ENCODE measurements around the gene TTI1.

The TTI1 gene

GRCh38 chr20:38008233-38008944 is 24.9 kb downstream of the TTI1 start:
- no peak for DNase-seq

DNA sequence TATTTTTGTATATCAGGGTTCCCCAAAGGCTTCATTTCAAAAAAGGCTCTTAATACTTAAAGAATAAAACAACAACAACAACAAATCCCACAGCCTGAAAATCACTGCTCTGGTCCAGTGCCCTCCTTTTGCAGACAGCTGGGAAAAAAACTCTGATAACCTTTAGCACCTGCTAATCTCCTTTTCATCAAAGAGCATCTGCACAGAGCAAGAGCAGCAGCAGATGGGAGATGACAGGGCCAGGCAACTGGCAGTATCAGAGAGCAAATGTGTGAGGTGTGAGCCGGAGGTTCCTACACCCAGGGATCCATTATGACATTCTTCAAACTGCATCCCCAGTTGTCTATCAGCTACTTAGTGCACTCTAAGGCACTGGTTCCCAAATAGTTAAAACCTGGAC is 25.7 kb downstream of the TTI1 start:
- DNase-seq, result no peak

DNA sequence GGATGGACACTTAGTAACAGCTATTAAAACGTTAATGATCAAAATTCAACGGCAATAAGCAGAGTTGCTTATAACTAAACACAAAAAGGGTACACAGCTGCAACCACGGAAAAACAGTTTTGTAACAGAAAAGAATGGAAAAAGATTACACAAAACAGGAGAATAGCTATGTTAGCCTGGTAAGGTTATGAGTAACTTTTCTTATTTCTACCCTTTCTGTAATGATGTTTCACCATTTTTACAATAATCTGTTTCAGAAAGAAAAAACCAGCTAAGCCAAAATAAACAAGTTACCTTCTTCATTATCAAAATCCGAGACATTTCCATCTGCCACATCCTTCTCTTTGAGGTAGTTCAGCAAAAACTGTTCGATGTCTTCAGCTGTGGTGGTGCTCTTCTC is 27.4 kb downstream of the TTI1 start:
- DNase-seq, result no peak

- DNase-seq, result no peak
Observed at GRCh38 chr20:38004416-38004815, 28.8 kb downstream of the TTI1 start.

GRCh38 chr20:38002422-38002821 is 30.8 kb downstream of the TTI1 start:
- no peak for DNase-seq

GRCh38 chr20:38001981-38002380 is 31.3 kb downstream of the TTI1 start:
- no peak for DNase-seq

GRCh38 chr20:38001173-38001875 is 31.9 kb downstream of the TTI1 start:
- DNase-seq, result no peak

GRCh38 chr20:38000293-38000692 is 33.0 kb downstream of the TTI1 start:
- no peak for DNase-seq

DNA sequence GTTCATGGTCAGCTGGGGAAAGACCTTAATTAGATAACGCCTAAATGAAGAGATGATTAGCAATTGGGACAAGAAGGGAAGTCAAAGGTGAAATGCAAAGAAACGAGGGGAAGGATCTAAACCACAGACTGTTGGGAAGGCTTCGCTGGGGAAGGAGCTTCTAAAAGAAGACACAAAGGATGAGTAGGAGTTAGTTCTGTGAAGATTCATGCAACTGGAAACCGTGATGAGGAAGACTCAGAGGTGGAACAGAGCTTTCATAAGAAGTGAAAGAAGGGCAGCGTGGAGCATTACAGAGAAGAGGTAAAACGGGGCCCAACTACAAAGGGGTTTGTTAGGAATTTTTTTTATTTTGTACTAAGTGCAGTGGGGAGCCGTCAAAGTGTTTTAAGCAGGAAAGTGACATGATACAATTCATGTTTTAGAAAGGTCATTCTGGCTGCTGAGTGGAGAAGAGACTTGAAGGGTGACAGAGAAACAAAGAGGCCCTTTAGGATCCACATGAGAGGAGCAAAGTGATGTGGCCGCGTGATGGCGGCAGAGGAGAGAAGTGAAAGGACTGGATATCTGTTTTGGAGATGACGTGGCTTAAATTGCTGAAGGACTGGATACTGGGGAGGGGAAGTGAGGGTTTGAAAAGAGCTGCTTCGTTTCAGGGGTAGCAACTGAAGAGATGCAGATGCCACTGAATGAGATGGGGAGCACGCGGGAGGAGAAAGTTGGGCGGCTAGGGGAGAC is 33.6 kb downstream of the TTI1 start:
- no peak for DNase-seq

- no peak for DNase-seq
Observed at GRCh38 chr20:37997516-37997915, 35.7 kb downstream of the TTI1 start.

DNA sequence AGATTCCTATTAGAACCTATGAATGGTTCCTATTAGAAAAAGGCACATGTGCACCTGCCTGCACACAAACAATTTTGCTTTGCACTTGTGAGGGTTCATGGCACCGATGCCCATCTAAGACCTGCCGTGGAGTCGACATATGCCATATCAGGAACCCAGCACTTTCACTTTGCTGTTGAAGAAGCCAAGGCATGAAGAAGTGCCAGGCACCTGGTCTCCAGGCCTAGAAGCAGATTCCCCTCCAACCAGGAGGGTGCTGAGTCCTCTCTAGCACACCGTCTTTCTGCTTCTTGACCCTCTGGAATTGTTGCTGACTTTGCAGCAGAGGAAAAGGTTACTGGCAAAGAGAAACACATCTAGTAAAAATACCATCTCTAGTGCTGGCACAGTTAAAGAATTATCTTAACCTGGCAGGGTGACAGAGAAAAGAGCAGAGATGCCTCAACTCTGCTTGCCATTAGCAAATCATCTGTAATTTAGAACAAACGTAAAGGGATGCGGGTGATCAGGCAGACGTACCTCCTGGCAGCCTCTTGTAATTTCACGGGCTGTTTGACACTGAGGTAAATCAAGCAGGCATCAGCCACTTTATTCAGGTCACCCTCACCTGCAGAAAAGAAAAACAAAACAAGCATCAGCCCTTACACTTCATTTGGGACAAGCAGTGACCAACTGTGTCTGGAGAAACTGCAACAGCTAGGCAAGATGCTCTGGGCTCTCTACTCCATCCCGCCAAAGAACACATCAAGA is 37.2 kb downstream of the TTI1 start:
- no peak for DNase-seq

DNA sequence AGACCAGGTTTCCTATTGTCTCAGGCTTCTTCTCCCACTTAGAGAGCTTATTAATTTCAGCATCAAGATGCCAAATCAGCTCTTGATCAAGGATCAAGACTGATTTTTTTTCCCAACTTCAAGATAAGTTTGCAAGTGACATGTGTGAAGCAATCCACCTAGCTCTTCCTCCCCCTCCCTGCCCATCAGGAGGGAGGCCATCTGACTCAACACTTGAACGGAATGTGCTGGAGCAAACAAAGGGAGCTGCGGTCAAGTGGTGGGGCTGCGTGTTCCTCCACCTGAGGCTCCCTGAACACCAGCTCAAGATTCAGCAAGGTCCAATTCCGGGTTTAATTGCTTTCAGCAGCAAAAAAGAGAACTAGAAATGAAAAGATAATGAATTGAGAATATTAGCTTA is 38.7 kb downstream of the TTI1 start:
- no peak for DNase-seq

- DNase-seq, result peak; percentile 44 to 52
Observed at GRCh38 chr20:37992802-37993409, 40.4 kb downstream of the TTI1 start.

DNA sequence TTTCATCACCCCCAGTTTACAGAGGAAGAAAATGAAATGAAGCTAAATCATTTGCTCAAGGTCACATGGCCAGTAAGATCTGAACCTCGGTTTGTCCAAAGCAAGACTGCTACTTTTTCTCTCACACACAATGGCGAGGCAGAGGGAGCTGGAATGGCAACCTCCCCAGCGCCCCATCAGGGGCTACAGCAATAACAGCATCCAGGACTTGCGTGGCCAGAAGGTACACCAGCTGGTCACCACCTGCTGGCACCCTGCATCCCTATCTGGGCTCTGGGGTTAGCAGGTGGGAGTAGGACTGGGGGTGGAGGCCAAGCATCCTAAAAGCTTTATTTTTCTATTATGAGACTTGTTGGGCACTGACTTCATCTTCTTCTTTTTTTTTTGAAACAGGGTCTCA is 41.3 kb downstream of the TTI1 start:
- DNase-seq, result no peak

GRCh38 chr20:37991157-37991866 is 41.9 kb downstream of the TTI1 start:
- no peak for DNase-seq

DNA sequence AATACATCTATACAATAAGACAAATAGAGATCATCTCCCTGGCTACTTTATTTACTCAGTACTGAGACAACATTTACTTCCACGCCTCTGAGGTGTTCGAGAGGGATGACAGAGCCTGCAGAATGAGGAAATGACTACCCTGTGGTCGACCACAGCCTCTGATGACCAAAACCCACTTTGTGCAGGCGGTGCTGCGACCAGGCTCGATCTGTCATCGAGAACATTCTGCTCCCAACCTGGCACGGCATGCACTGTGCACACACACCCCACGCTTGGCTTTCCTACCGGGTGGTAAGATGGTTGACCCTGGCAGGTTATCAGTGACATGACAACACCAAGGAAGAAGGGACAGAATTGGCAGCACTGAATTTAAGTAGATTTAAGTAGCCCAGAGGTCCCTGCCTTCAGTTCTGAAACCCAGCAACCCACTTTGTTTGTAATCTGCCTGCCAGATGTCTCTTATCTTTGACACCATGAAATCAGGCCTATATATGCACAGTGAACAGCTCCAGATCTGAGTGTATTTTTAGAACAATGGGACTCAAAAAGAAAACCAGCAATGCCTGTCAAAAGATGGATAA is 42.6 kb downstream of the TTI1 start:
- no peak for DNase-seq

GRCh38 chr20:37989601-37990295 is 43.5 kb downstream of the TTI1 start:
- DNase-seq, result no peak

GRCh38 chr20:37988306-37988954 is 44.8 kb downstream of the TTI1 start:
- DNase-seq, result no peak

GRCh38 chr20:37987602-37988290 is 45.5 kb downstream of the TTI1 start:
- DNase-seq, result no peak

Data from NCI-H526 (cell line).